Measurements from ENCODE around the gene PFN1. TPM values are rescaled to one million over a fixed set of nuclear protein-coding genes. Genes with fewer than 3 reads are reported as not detected.

The PFN1 gene
- total and polyA plus RNA-seq, 2 experiments from 2014 or later = 244 to 706 TPM

- no peaks in the 10 kb centered on the region for H3K27me3 ChIP-seq
- no peak for DNase-seq (ENCODE audit: low spot score)
- no peaks in the 10 kb centered on the region for H4K20me1 ChIP-seq (ENCODE audit: insufficient read depth, poor library complexity, severe bottlenecking)
- H2AFZ ChIP-seq = no peak overlapping the region
- no peak overlapping the region for H3K4me3 ChIP-seq
- WGBS (ENCODE audit: low lambda C conversion rate, missing lambda C conversion rate) = 94% methylated on average over 5 of the region's 5 CpGs
- H3K4me2 ChIP-seq = no peak overlapping the region
- H3K9me3 ChIP-seq (ENCODE audit: low read depth) = no peaks in the 10 kb centered on the region
- H3K79me2 ChIP-seq = peaks cover 7% of the 10 kb centered on the region
- H3K4me1 ChIP-seq (ENCODE audit: insufficient read depth) = peaks cover 3% of the 10 kb centered on the region
- TF ChIP-seq EZH2phosphoT487 (IDR thresholded peaks at IDR 0.05; ENCODE audit: low read depth, severe bottlenecking, unreplicated experiment) = no peak
- no peak for TF ChIP-seq EZH2 (IDR thresholded peaks at IDR 0.05; ENCODE audit: borderline replicate concordance)
- no peak for TF ChIP-seq CTCF (IDR thresholded peaks at IDR 0.05; ENCODE audit: poor library complexity)
- no peaks in the 10 kb centered on the region for H3K36me3 ChIP-seq (replicated peaks; ENCODE audit: insufficient read depth, low read depth)
- no peak overlapping the region for H3K27ac ChIP-seq
- no peaks in the 10 kb centered on the region for H3K9me2 ChIP-seq (replicated peaks; ENCODE audit: insufficient read depth)
Observed at GRCh38 chr17:4982305-4982704, 34.0 kb upstream of the PFN1 start.

- Histone ChIP-seq H3K79me2 (peaks cover under 1% of the 10 kb centered on the region), H4K20me1 (ENCODE audit: insufficient read depth, poor library complexity, severe bottlenecking) (no peaks in the 10 kb centered on the region), H3K36me3 (replicated peaks; ENCODE audit: insufficient read depth, low read depth) (no peaks in the 10 kb centered on the region), H3K4me3 (no peak overlapping the region), H3K4me1 (ENCODE audit: insufficient read depth) (peaks cover 3% of the 10 kb centered on the region), H3K9me3 (ENCODE audit: low read depth) (no peaks in the 10 kb centered on the region), H3K9me2 (replicated peaks; ENCODE audit: insufficient read depth) (no peaks in the 10 kb centered on the region), H3K27me3 (no peaks in the 10 kb centered on the region), H3K4me2 (no peak overlapping the region), H3K27ac (no peak overlapping the region), H2AFZ (no peak overlapping the region)
- TF ChIP-seq EZH2phosphoT487 (IDR thresholded peaks at IDR 0.05; ENCODE audit: low read depth, severe bottlenecking, unreplicated experiment) (no peak), CTCF (IDR thresholded peaks at IDR 0.05; ENCODE audit: poor library complexity) (peak; percentile 63), EZH2 (IDR thresholded peaks at IDR 0.05; ENCODE audit: borderline replicate concordance) (no peak)
- WGBS (ENCODE audit: low lambda C conversion rate, missing lambda C conversion rate) = 46% methylated on average over 6 of the region's 6 CpGs
- peak; percentile 81 for DNase-seq (ENCODE audit: low spot score)
Observed at GRCh38 chr17:4980644-4981216, 32.4 kb upstream of the PFN1 start.

- H3K79me2 ChIP-seq = no peaks in the 10 kb centered on the region
- H3K4me2 ChIP-seq = no peak overlapping the region
- peaks cover 3% of the 10 kb centered on the region for H3K4me1 ChIP-seq (ENCODE audit: insufficient read depth)
- no peaks in the 10 kb centered on the region for H3K9me3 ChIP-seq (ENCODE audit: low read depth)
- DNase-seq (ENCODE audit: low spot score) = no peak
- no peaks in the 10 kb centered on the region for H3K9me2 ChIP-seq (replicated peaks; ENCODE audit: insufficient read depth)
- no peaks in the 10 kb centered on the region for H4K20me1 ChIP-seq (ENCODE audit: insufficient read depth, poor library complexity, severe bottlenecking)
- H3K27me3 ChIP-seq = no peaks in the 10 kb centered on the region
- no peak for TF ChIP-seq CTCF (IDR thresholded peaks at IDR 0.05; ENCODE audit: poor library complexity)
- TF ChIP-seq EZH2phosphoT487 (IDR thresholded peaks at IDR 0.05; ENCODE audit: low read depth, severe bottlenecking, unreplicated experiment) = no peak
- TF ChIP-seq EZH2 (IDR thresholded peaks at IDR 0.05; ENCODE audit: borderline replicate concordance) = no peak
- H2AFZ ChIP-seq = no peak overlapping the region
- no peaks in the 10 kb centered on the region for H3K36me3 ChIP-seq (replicated peaks; ENCODE audit: insufficient read depth, low read depth)
- no peak overlapping the region for H3K27ac ChIP-seq
- no peak overlapping the region for H3K4me3 ChIP-seq
Observed at GRCh38 chr17:4978726-4979125, 30.4 kb upstream of the PFN1 start.
